Activated gamma-delta T cell treated with Interleukin-2 at 50 U/mL for 16 hours (primary cell): Measurements from ENCODE around the gene DHPS.
"Not testable (repeated sequence)": the region's sequence is repeated elsewhere in the genome, so short reads cannot be mapped to it uniquely, and the experiment has no call there.

ENCODE experiments used
- DNase-seq: peaks from one replicate; pipeline ENCODE4 v3.0.0-alpha.2; 2020

Gene DHPS

DNA sequence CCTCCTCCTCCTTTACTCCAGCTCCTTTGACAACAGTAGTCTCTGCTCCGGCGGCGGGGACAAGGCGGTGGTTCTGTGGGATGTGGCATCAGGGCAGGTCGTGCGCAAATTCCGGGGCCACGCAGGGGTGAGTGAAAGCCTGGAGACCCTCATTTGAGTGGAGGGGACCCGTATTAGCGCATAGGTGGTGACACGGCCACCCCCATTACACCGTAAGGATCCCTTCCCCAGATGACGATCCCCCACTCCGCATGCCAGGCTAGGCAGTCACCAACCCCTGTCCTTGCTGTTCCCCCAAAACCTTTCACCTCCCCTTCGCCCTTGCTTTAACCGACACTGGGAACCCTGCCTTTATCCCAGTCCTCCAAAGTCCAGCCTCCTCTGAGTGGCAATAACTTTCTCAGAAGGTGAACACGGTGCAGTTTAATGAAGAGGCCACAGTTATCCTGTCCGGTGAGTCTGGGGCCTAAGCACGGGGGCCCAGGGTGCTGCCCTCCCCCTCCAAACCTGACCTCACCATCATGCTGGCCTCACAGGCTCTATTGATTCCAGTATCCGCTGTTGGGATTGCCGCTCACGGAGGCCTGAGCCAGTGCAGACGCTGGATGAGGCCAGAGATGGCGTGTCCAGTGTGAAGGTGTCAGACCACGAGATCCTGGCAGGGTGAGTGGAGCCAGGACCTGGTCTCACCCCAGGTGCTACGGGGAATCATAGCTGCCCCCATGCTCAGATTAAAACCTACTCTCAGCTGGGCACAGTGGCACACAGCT is 11.3 kb downstream of the DHPS start:
- no peak for DNase-seq

DNA sequence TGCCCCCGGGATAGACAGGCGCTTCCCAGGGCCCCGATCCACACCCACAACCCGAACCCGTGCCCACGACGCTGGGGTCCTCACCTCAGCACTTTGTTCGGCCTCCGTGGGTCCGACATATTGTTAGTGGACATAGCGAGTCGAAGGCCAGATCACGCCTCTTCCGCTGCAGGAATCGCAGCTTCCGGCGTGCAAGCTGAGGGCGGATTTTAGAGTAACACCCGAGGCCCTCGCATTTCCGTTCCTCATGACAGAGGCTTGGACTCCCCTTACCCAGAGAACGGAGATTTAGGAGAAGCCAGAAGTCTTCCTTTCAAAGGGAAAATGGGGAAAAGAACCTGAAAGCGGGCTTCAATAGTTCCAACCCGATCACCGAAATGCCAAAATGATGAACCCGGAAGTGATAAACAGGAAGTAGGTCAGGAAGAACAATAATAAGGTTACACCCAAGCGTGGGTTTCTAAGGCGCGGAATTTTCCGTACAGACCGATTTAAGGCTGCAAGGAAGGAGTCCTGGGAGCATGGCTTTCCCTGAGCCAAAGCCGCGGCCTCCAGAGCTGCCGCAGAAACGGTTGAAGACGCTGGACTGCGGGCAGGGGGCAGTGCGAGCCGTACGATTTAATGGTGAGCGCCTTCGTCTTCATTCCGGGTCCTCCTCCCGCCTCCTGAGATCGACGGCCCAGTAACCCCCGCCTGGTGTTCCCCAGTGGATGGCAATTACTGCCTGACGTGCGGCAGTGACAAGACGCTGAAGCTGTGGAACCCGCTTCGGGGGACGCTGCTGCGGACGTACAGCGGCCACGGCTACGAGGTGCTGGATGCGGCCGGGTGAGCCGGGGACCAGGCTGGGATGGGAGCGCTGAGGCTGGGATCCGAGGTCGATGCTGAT is 12.2 kb downstream of the DHPS start:
- DNase-seq: peak; percentile 72

- DNase-seq: peak; percentile 56
Observed at GRCh38 chr19:12668932-12669269, 12.8 kb downstream of the DHPS start.

- no peak for DNase-seq
Observed at GRCh38 chr19:12668346-12668745, 13.3 kb downstream of the DHPS start.

GRCh38 chr19:12667731-12668302 is 13.9 kb downstream of the DHPS start:
- DNase-seq: no peak

GRCh38 chr19:12666265-12667048 is 15.2 kb downstream of the DHPS start, which contains the start of the genes MAN2B1 and WDR83:
Gene MAN2B1 (minus strand): TSS chr19:12666742. CDS start chr19:12666701, 41 bp downstream.
Gene WDR83 (plus strand): TSS chr19:12666807. CDS start chr19:12669791, 2,984 bp downstream.
- peak; percentile 69 for DNase-seq

DNA sequence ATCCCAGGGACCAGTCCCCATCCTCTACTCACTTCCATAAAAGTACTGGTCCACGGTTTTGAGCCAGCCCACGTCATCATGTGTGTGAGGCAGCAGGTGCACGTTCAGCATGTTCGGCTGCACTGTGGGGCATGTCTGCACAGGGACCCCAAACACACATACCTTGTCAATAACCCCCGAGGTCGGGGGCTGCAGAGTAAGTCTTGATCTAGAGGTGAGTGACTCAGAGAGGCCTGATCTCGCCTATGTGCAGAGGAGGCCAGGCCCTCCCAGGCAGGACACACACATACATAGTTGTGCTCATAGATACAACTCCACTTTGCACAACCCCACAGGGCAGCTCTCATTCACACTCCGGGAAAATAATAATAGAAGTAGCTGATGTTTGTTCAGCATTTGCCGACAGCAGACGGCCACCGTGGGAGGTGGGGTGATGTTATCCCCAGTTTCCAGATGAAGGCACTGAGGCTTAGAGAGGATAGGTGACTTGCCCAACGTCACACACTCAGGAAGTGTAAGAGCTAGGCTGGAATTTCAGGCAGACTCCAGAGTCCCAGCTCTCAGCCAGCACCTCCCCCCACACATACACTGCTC is 15.9 kb downstream of the DHPS start:
- no peak for DNase-seq

GRCh38 chr19:12665281-12665573 is 16.5 kb downstream of the DHPS start:
- peak; percentile 53 for DNase-seq

DNA sequence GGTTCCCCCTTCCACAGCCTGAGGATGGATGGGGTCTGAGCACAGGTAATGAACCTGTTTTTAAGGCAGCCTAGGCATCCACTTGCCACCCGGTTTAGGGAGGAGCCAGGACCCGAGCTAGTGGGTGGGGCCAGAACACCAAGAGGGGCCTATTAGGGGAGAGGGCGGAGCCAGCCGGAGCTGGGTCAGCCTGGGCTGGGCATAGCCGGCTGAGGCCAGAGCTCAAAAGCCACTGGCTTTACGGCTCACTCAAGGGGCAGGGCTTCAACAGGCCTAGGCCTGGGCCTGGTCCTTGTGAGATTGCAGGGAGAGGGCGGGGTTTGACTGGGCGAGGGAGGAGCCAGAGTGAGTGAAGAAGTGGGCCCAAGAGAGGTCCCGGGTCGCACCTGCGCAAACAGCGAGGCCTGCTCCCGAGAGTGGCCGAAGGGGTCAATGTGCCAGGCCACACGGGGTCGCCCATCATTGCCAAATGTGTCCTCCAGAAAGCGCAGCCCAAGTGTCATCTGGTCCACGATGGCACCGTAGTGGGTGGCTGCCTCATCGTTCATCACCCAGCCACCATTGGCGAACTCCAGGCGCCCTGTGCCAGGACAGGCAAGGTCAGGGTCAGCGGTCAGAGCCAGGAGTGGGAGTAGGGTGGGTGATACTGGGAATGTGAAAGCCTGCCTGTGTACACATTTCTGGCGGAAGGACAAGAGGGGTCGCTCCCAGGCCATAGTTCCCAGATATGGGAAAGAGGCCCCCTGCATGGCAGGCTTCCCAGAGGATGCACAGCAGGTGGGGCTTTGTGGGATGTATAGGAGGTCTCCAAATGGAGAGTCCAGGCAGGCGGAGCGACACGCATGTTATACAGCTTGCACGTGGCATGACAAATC is 17.0 kb downstream of the DHPS start:
- no peak for DNase-seq

GRCh38 chr19:12660980-12661379 is 20.7 kb downstream of the DHPS start:
- DNase-seq: no peak

DNA sequence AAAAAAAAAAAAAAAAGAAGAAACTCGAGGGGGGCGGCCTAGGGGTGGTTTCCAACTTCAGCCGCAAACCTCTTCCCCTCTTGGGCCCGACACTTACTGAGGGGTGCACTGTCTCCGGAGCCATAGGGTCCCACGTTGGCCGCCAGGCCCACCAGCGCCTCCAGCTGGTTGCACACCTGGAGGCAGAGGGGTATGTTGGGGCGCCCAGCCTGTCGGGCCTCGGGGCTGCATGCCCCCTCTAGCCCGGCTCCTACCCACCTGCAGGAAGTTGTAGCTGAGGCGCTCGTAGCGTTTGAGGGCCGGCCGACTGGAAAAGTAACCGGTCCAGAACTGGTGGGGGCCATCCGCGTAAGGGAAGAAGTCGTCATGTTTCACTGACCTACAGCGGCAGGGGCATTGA is 23.7 kb downstream of the DHPS start:
- no peak for DNase-seq

GRCh38 chr19:12656899-12657571 is 24.6 kb downstream of the DHPS start:
- no peak for DNase-seq

GRCh38 chr19:12655546-12655945 is 26.1 kb downstream of the DHPS start:
- no peak for DNase-seq

DNA sequence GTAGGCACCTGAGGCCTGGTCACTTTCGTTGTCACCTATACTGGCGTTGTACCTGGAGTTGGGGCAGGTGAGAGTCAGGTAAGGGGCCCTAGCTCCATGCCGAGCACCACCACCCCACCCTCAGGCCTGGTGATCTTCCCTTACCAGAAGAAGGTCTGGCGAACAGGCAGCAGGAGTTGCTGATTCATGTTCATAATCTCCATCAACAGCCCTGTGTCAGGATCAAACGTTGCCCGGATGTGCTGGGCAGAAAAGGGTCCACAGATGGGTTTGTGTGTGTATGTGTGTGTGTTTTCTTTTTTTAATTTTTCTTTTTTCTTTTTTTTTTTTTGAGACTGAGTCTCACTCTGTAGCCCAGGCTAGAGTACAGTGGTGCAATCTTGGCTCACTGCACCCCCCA is 29.5 kb downstream of the DHPS start:
- no peak for DNase-seq

GRCh38 chr19:12649941-12650340 is 31.7 kb downstream of the DHPS start:
- DNase-seq: no peak

- no peak for DNase-seq
Observed at GRCh38 chr19:12648088-12648487, 33.6 kb downstream of the DHPS start.

- no peak for DNase-seq
Observed at GRCh38 chr19:12647490-12648071, 34.1 kb downstream of the DHPS start.

DNA sequence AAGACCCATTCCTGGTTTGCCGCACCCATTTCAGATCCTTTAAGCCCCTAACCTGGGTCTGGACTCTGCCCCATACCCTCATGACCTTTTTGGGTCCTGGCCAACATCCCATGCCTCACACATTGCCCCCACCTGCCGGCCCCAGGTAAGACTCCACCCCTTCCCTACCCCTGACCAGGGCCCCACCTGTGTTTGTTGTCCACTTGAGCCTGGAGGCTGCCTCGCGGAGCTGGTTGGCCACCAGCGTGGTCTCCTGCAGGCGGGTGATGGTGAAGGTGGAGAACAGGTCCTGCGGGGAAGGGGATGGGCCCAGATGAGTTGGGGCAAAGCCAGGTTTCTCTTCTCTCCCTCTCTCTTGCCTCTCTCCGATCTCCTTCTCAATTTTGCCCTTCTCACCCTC is 34.6 kb downstream of the DHPS start:
- DNase-seq: no peak

DNA sequence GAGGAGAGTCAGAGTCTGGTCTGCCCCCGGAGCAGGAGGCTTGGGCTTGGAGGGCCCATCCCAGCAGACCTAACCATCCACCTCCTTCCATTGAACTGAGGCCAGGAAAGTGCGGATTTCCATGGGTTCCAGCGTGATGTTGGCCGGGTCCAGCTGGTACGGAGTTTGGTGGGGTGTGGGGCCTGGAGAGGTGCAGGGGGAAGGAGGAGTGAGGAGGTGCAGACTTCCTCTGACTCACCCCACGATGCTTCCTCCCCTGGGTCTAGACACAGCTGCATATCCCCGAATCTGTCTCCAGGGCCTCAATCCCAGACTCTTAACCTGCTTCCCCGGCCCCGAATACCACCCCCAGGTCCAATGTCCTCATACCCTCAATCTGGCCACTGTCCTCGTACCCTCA is 35.1 kb downstream of the DHPS start:
- DNase-seq: no peak

DNA sequence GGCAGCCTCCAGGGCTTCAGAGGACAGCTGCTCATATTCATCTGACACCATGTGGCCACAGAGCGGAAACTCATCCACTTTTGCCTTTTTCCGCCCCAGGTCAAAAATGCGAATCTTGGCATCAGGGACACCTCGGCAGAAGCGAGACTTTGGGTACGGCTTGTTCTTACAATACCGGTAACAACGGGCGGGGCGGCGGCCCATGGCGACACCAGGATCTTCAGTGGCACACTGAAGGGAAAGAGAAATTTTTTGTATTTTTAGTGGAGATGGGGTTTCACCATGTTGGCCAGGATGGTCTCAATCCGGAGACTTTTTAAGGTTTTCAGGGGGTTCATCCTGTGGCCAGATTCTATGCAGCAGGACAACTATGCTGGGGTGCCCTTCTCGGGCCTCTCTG is 38.0 kb downstream of the DHPS start:
- not testable (repeated sequence) for DNase-seq

GRCh38 chr19:12642506-12642905 is 39.2 kb downstream of the DHPS start:
- DNase-seq: no peak
